Measurements from ENCODE around the gene PRM3. TPM values are rescaled to one million over a fixed set of nuclear protein-coding genes. Genes with fewer than 3 reads are reported as not detected.

PRM3 gene
- total RNA-seq, 4 donors from 2014 or later, result not detected

DNA sequence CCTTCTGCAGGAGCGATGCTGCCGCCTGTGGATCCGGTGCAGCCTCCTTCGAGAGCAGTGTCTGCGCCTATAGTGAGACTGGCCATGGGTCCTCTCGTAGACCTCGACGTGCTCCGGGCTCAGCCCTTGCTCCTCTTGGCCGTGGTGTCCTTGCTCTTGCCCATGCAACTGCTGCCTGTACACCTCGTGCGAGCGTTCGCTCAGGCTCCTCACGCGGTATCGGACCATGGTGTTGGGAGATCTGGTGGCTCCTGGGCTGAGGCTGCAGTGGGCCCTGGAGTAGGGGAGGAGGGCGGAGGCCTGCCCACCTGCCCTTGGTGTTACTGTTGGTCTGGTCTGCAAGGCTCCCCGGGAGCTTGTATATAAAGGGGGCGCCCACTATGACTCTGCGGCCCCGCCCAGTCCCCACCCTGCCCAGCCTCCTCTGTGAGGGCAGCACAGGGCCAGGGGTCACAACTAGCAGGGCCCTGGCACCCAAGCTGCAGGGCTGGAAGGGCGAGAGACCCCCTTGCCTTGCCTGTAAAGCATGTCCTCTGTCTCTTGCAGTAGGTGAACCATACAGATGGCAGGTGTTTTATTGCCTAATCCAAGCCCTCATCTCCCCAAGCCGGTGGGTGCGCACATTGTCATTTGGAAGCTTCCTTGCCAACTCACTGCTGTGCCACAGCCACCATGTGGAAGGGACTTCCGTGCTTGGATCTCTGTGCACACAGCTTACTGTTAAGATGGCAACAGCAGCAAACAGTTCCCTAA is 2.9 kb upstream of the PRM3 start, which contains the start of gene PRM2:
Gene PRM2, minus strand, starts transcription at position 338 of the 753 bp plus-strand sequence. Its CDS starts 110 bp downstream, at position 228.
- no peaks in the 10 kb centered on the region for H3K9me3 ChIP-seq
- H3K4me3 ChIP-seq, result no peak within 1 kb of the TSS
- DNase-seq (no peak), ATAC-seq (no peak)
- H3K27ac ChIP-seq, result no peak within 1 kb of the TSS
- no peaks in the 10 kb centered on the region for H3K27me3 ChIP-seq
- in situ Hi-C loops (cut with MboI; ENCODE audit: low sequenced_read_pairs in 4 of 4), result no loop called here
- no peak for TF ChIP-seq POLR2A (IDR thresholded peaks at IDR 0.05)
- TF ChIP-seq, protein P1, sequence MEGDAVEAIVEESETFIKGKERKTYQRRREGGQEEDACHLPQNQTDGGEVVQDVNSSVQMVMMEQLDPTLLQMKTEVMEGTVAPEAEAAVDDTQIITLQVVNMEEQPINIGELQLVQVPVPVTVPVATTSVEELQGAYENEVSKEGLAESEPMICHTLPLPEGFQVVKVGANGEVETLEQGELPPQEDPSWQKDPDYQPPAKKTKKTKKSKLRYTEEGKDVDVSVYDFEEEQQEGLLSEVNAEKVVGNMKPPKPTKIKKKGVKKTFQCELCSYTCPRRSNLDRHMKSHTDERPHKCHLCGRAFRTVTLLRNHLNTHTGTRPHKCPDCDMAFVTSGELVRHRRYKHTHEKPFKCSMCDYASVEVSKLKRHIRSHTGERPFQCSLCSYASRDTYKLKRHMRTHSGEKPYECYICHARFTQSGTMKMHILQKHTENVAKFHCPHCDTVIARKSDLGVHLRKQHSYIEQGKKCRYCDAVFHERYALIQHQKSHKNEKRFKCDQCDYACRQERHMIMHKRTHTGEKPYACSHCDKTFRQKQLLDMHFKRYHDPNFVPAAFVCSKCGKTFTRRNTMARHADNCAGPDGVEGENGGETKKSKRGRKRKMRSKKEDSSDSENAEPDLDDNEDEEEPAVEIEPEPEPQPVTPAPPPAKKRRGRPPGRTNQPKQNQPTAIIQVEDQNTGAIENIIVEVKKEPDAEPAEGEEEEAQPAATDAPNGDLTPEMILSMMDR (IDR thresholded peaks at IDR 0.05 in 4 of 5, conservative IDR thresholded peaks at IDR 0.05 in 1 of 5), result no peak
- no peaks in the 10 kb centered on the region for H3K36me3 ChIP-seq
- intact Hi-C loops (cut with DNase I; ENCODE audit: low total_unique reads), result no loop called here
- H3K4me1 ChIP-seq, result no peaks in the 10 kb centered on the region

DNA sequence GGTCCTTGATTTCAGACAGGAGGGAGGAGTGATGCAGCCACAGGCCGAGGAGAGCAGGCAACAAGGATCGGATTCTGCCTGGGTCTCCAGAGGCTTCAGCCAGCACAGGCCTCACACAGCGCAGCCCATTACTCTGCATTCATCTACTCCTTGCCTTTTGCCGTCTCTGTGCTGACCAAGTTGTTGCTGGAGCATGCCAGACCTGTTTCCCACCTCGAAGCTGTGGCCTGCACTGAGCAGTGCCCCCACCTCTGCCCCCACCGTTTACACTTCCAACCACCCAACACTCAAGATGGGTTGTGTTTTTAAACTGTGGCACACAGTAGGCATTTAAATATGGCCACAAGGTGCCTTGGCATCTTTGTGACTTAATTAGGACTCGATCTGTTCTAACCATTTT is 1.5 kb upstream of the PRM3 start:
- no peak for TF ChIP-seq POLR2A (IDR thresholded peaks at IDR 0.05)
- TF ChIP-seq, protein P1 (IDR thresholded peaks at IDR 0.05 in 4 of 5, conservative IDR thresholded peaks at IDR 0.05 in 1 of 5), result no peak
- H3K4me1 ChIP-seq, result no peaks in the 10 kb centered on the region
- H3K27ac ChIP-seq, result no peak overlapping the region
- no peaks in the 10 kb centered on the region for H3K9me3 ChIP-seq
- no peak for ATAC-seq
- H3K36me3 ChIP-seq, result no peaks in the 10 kb centered on the region
- H3K4me3 ChIP-seq, result no peak overlapping the region
- DNase-seq, result no peak
- no peaks in the 10 kb centered on the region for H3K27me3 ChIP-seq
- intact Hi-C loops (cut with DNase I; ENCODE audit: low total_unique reads) (no loop called here), in situ Hi-C loops (cut with MboI; ENCODE audit: low sequenced_read_pairs in 4 of 4) (no loop called here)

DNA sequence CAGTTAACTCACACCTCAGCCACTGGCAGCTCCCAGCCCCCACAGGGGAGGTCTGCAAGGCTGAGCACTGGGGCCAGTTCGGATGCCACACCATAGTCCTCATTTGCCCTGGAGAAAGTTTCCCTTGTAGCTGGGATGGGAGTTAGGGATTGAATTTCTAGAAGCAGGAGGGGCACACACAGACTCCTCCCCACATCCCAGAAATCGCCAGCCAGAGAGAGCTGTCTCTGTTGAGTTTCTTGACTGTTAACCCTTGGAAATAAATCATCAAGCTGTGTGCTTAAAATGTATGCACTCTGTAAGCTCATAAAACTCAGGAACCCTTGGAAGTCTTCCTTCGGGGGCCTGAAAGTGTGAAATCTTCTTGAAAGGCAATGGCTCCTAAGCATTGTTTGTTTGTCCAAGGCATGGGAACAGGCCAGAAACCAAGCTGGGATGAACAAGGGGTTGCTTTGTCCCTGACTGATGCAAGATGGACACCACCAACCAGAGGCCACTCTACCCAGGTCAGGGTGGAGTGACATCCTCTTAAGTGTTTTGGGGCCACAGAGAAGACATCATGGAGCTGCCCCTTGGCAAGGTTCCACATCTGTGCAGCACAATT is 394 bp upstream of the PRM3 start:
- Histone ChIP-seq H3K4me1 (no peaks in the 10 kb centered on the region), H3K27me3 (no peaks in the 10 kb centered on the region), H3K27ac (no peak overlapping the region), H3K4me3 (no peak overlapping the region), H3K9me3 (no peaks in the 10 kb centered on the region), H3K36me3 (no peaks in the 10 kb centered on the region)
- DNase-seq (no peak), ATAC-seq (no peak)
- TF ChIP-seq, protein P1 (IDR thresholded peaks at IDR 0.05 in 4 of 5, conservative IDR thresholded peaks at IDR 0.05 in 1 of 5), result no peak
- no peak for TF ChIP-seq POLR2A (IDR thresholded peaks at IDR 0.05)
- in situ Hi-C loops (cut with MboI; ENCODE audit: low sequenced_read_pairs in 4 of 4), result no loop called here
- intact Hi-C loops (cut with DNase I; ENCODE audit: low total_unique reads), result no loop called here

DNA sequence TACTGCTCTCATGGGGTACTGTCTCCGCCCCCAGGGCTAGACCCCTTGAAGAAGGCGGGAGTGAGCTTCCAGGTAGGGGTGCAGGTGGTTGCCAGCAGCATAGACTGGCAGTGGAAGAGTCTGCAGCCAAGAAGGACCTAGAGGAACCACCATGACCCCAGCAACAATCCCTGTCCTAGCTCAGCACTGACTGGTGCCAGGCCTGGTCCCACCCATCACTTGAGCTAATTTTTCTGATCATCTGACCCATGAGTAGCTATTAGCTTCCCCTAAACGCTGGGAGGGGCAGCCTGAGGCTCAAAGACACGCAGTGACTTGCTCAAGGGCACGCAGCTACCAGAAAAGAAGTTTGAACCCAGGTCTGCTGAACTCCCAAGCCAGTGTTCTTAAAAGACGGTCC is 945 bp downstream of the PRM3 start:
- Histone ChIP-seq H3K27ac (no peak overlapping the region), H3K4me1 (no peaks in the 10 kb centered on the region), H3K4me3 (no peak overlapping the region), H3K36me3 (no peaks in the 10 kb centered on the region), H3K27me3 (no peaks in the 10 kb centered on the region), H3K9me3 (no peaks in the 10 kb centered on the region)
- intact Hi-C loops (cut with DNase I; ENCODE audit: low total_unique reads) (no loop called here), in situ Hi-C loops (cut with MboI; ENCODE audit: low sequenced_read_pairs in 4 of 4) (no loop called here)
- DNase-seq (no peak), ATAC-seq (no peak)
- TF ChIP-seq, protein P1 (IDR thresholded peaks at IDR 0.05 in 4 of 5, conservative IDR thresholded peaks at IDR 0.05 in 1 of 5), result no peak
- TF ChIP-seq POLR2A (IDR thresholded peaks at IDR 0.05), result no peak
